Astrocyte (in vitro differentiated cells and primary cell): ENCODE data around the gene SLC4A5. TPM values are rescaled to one million over a fixed set of nuclear protein-coding genes. Genes with fewer than 3 reads are reported as not detected.
"Not testable (repeated sequence)": the region's sequence is repeated elsewhere in the genome, so short reads cannot be mapped to it uniquely, and the experiment has no call there.

Experiments
- DNase-seq: peaks from one replicate; pipeline ENCODE4 v3.0.0-alpha.2; 2010; ENCODE audit warnings: low read depth
- FAIRE-seq: peaks from 2 replicates; lab custom pipeline; 2011; peaks lifted over from hg19 to GRCh38; lab: Jason Lieb, UNC
- H2AFZ ChIP-seq: 2 replicates; pipeline ENCODE4 v1.6.0; 2012; ENCODE audit warnings: low read depth, low read length, inconsistent platforms
- H3K27ac ChIP-seq: 2 replicates; pipeline ENCODE4 v1.5.1; 2011; ENCODE audit warnings: low read depth, low read length, inconsistent platforms
- H3K27me3 ChIP-seq: 2 replicates; pipeline ENCODE4 v1.6.0; 2011; ENCODE audit warnings: low read length, inconsistent platforms; ENCODE audit not compliant: insufficient read depth
- H3K36me3 ChIP-seq: 2 replicates; pipeline ENCODE4 v1.5.1; 2011; ENCODE audit warnings: low read length, inconsistent platforms; ENCODE audit not compliant: insufficient read depth
- H3K4me1 ChIP-seq: 2 replicates; pipeline ENCODE4 v1.5.1; 2011; ENCODE audit warnings: low read length, inconsistent platforms; ENCODE audit not compliant: insufficient read depth
- H3K4me2 ChIP-seq: 2 replicates; pipeline ENCODE4 v1.6.0; 2012; ENCODE audit warnings: low read length, inconsistent platforms
- H3K4me3 ChIP-seq: 2 replicates; pipeline ENCODE4 v1.5.1; 2011; ENCODE audit warnings: low read depth, mild to moderate bottlenecking, low read length, inconsistent platforms; ENCODE audit not compliant: insufficient read depth
- H3K79me2 ChIP-seq: 2 replicates; pipeline ENCODE4 v1.6.0; 2012; ENCODE audit warnings: mild to moderate bottlenecking, low read length, inconsistent platforms; ENCODE audit not compliant: insufficient read depth
- H3K9ac ChIP-seq: 2 replicates; pipeline ENCODE4 v1.6.0; 2012; ENCODE audit warnings: mild to moderate bottlenecking, low read length, inconsistent platforms
- H3K9me3 ChIP-seq: 2 replicates; pipeline ENCODE4 v1.5.1; 2012; ENCODE audit warnings: low read depth, mild to moderate bottlenecking, low read length, inconsistent platforms; ENCODE audit not compliant: insufficient read depth
- H4K20me1 ChIP-seq: 2 replicates; pipeline ENCODE4 v1.6.0; 2012; ENCODE audit warnings: low read length, inconsistent platforms; ENCODE audit not compliant: insufficient read depth
- H3K27ac Mint-ChIP-seq: one replicate; pipeline ENCODE4 v1.8.0; 2021; ENCODE audit warnings: mild to moderate bottlenecking, mixed read lengths; ENCODE audit not compliant: unreplicated experiment
- H3K27me3 Mint-ChIP-seq: one replicate; pipeline ENCODE4 v1.8.0; 2021; ENCODE audit warnings: low read depth, mixed read lengths; ENCODE audit not compliant: unreplicated experiment
- H3K36me3 Mint-ChIP-seq: one replicate; pipeline ENCODE4 v1.8.0; 2021; ENCODE audit warnings: low read depth, mixed read lengths; ENCODE audit not compliant: unreplicated experiment
- H3K4me1 Mint-ChIP-seq: one replicate; pipeline ENCODE4 v1.8.0; 2021; ENCODE audit warnings: low read depth, mixed read lengths; ENCODE audit not compliant: unreplicated experiment
- H3K4me3 Mint-ChIP-seq: one replicate; pipeline ENCODE4 v1.8.0; 2021; ENCODE audit warnings: mild to moderate bottlenecking, moderate library complexity, mixed read lengths; ENCODE audit not compliant: unreplicated experiment
- H3K9me3 Mint-ChIP-seq: one replicate; pipeline ENCODE4 v1.8.0; 2021; ENCODE audit warnings: mild to moderate bottlenecking, mixed read lengths; ENCODE audit not compliant: unreplicated experiment
- CTCF ChIP-seq: IDR thresholded peaks from 2 replicates; pipeline ENCODE4 v1.5.1; 2011; ENCODE audit warnings: low read depth, mild to moderate bottlenecking, inconsistent platforms, low read length, moderate library complexity; ENCODE audit not compliant: insufficient read depth
- EZH2 ChIP-seq: IDR thresholded peaks from 2 replicates; pipeline ENCODE4 v1.6.1; 2012; ENCODE audit warnings: mild to moderate bottlenecking, low read length, inconsistent platforms; ENCODE audit not compliant: insufficient read depth
- total RNA-seq: library from RNA; stranded (reverse); gene quantifications from 2 replicates; pipeline ENCODE4 v1.2.1, GENCODE V29; 2021

SLC4A5 gene
- total RNA-seq, 1 donor from 2014 or later, result 0.41 TPM

GRCh38 chr2:74345272-74345943 lies 2.2 kb upstream of the SLC4A5 start:
- DNase-seq (no peak), FAIRE-seq (no peak)
- no peak overlapping the region for H2AFZ ChIP-seq
- H3K4me3 ChIP-seq, result no peak overlapping the region
- Mint-ChIP-seq H3K27ac (no peak overlapping the region), H3K9me3 (no peaks in the 10 kb centered on the region), H3K4me1 (no peaks in the 10 kb centered on the region), H3K27me3 (peaks cover 3% of the 10 kb centered on the region), H3K36me3 (no peaks in the 10 kb centered on the region), H3K4me3 (no peak overlapping the region)
- no peak overlapping the region for H3K27ac ChIP-seq
- no peak overlapping the region for H3K4me2 ChIP-seq
- TF ChIP-seq CTCF (no peak), EZH2 (no peak)
- H4K20me1 ChIP-seq, result no peaks in the 10 kb centered on the region
- H3K36me3 ChIP-seq, result no peaks in the 10 kb centered on the region
- H3K9ac ChIP-seq, result no peak overlapping the region
- no peaks in the 10 kb centered on the region for H3K79me2 ChIP-seq
- H3K27me3 ChIP-seq, result peaks cover 3% of the 10 kb centered on the region
- no peaks in the 10 kb centered on the region for H3K4me1 ChIP-seq
- no peaks in the 10 kb centered on the region for H3K9me3 ChIP-seq

DNA sequence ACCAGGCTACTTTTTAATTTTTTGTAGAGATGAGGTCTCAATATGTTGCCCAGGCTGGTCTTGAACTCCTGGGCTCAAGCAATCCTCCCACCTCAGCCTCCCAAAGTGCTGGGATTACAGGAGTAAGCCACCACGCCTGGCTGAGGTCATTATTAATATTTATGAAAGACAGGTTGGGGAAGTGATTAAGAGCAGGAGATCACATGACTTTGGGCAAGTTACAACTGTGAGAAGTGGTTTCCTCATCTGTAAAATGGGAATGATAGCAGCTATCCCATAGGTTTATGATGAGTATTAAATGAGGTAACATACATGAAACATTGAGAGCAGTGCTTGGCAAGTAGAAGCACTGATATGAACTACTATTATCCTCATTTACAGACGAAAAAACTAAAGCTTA lies 7.0 kb downstream of the SLC4A5 start:
- H3K9me3 Mint-ChIP-seq, H4K20me1 ChIP-seq, H3K4me1 Mint-ChIP-seq, H3K27me3 ChIP-seq, H3K27ac Mint-ChIP-seq, H3K4me3 Mint-ChIP-seq, DNase-seq, H3K36me3 ChIP-seq, H3K4me3 ChIP-seq, H3K79me2 ChIP-seq, H3K9me3 ChIP-seq, H3K9ac ChIP-seq, FAIRE-seq, H2AFZ ChIP-seq, H3K36me3 Mint-ChIP-seq, H3K4me1 ChIP-seq, H3K27ac ChIP-seq, H3K4me2 ChIP-seq: not testable (repeated sequence)
- peaks cover 12% of the 10 kb centered on the region for H3K27me3 Mint-ChIP-seq

GRCh38 chr2:74334931-74335333 lies 8.3 kb downstream of the SLC4A5 start:
- Histone ChIP-seq H3K27ac (no peak overlapping the region), H3K4me3 (no peak overlapping the region), H3K4me2 (no peak overlapping the region), H3K27me3 (no peaks in the 10 kb centered on the region), H4K20me1 (no peaks in the 10 kb centered on the region), H3K79me2 (no peaks in the 10 kb centered on the region), H3K9me3 (no peaks in the 10 kb centered on the region), H3K4me1 (no peaks in the 10 kb centered on the region), H3K36me3 (no peaks in the 10 kb centered on the region), H2AFZ (no peak overlapping the region), H3K9ac (no peak overlapping the region)
- H3K27me3 Mint-ChIP-seq, result peaks cover 12% of the 10 kb centered on the region
- FAIRE-seq (peak; percentile 45), DNase-seq (peak; percentile 33)
- H3K36me3 Mint-ChIP-seq, result no peaks in the 10 kb centered on the region
- no peak overlapping the region for H3K4me3 Mint-ChIP-seq
- no peak overlapping the region for H3K27ac Mint-ChIP-seq
- no peaks in the 10 kb centered on the region for H3K9me3 Mint-ChIP-seq
- TF ChIP-seq EZH2 (no peak), CTCF (peak; percentile 94)
- H3K4me1 Mint-ChIP-seq, result no peaks in the 10 kb centered on the region
